Skeletal muscle tissue (tissue), 4 donors: ENCODE measurements around the gene CALD1. TPM values are rescaled to one million over a fixed set of nuclear protein-coding genes. Genes with fewer than 3 reads are reported as not detected.
A peak's percentile ranks its signal among the peaks of the same experiment; 100 is the strongest.

ENCODE experiments used
- H3K27ac ChIP-seq: one replicate; pipeline ENCODE4 v1.7.0; 2013; ENCODE audit warnings: mild to moderate bottlenecking, low read depth, low read length, inconsistent platforms
- H3K27me3 ChIP-seq, 3 donors: one replicate each; pipeline ENCODE4 v1.7.0; 2013; ENCODE audit warnings: low read length in 3 of 3; ENCODE audit not compliant: control insufficient read depth in 3 of 3, insufficient read depth in 3 of 3
- H3K36me3 ChIP-seq, 3 donors: one replicate each; pipeline ENCODE4 v1.7.0; 2013; ENCODE audit warnings: low read length in 3 of 3; ENCODE audit not compliant: control insufficient read depth in 3 of 3, insufficient read depth in 3 of 3
- H3K4me1 ChIP-seq, 3 donors: one replicate each; pipeline ENCODE4 v1.7.0; 2013; ENCODE audit warnings: low read length in 3 of 3, mild to moderate bottlenecking in 3 of 3; ENCODE audit not compliant: control insufficient read depth in 3 of 3, insufficient read depth in 3 of 3
- H3K4me3 ChIP-seq, 3 donors: one replicate each; pipeline ENCODE4 v1.7.0; 2013; ENCODE audit warnings: low read length in 3 of 3
- H3K9ac ChIP-seq, 3 donors: one replicate each; pipeline ENCODE4 v1.7.0; 2013; ENCODE audit warnings: low read length in 3 of 3, mild to moderate bottlenecking in 3 of 3, moderate library complexity in 2 of 3, low read depth in 1 of 3
- H3K9me3 ChIP-seq, 3 donors: one replicate each; pipeline ENCODE4 v1.7.0; 2013; ENCODE audit warnings: low read length in 3 of 3; ENCODE audit not compliant: control insufficient read depth in 3 of 3
- total RNA-seq: library from RNA; depleted of rRNA; stranded (reverse); fragments of >200 nt; gene quantifications from one replicate; pipeline ENCODE4 v1.2.3, GENCODE V29; 2014
- donor health status: Osteomylitis.

Gene CALD1
- 89.8 TPM for total RNA-seq

GRCh38 chr7:134778941-134779740 is at the start of gene CALD1:
TSS of gene CALD1 (plus strand) at chr7:134779634. CDS start at chr7:134867734, 88,100 bp downstream.
- H3K9me3 ChIP-seq: no peaks in the 10 kb centered on the region
- H3K27me3 ChIP-seq: no peaks in the 10 kb centered on the region
- H3K9ac ChIP-seq: peak within 1 kb of the TSS; percentile 62 to 72 (median 69)
- no peaks in the 10 kb centered on the region for H3K36me3 ChIP-seq
- H3K4me3 ChIP-seq: peak within 1 kb of the TSS; percentile 63 to 81 (median 68)
- peak within 1 kb of the TSS; percentile 78 for H3K27ac ChIP-seq
- peaks cover 5 to 7% (median 5%) of the 10 kb centered on the region in 3 donors for H3K4me1 ChIP-seq

GRCh38 chr7:134729895-134730294 is 49.5 kb upstream of the CALD1 start:
- Histone ChIP-seq H3K9ac (no peak overlapping the region), H3K27ac (peak overlapping the region; percentile 33)

GRCh38 chr7:134730411-134730829 is 49.0 kb upstream of the CALD1 start:
- Histone ChIP-seq H3K4me1 (peaks cover 0 to 4% (median 4%) of the 10 kb centered on the region in 3 donors), H3K27ac (peak overlapping the region; percentile 33), H3K27me3 (no peaks in the 10 kb centered on the region), H3K36me3 (no peaks in the 10 kb centered on the region), H3K4me3 (no peak overlapping the region), H3K9me3 (no peaks in the 10 kb centered on the region), H3K9ac (no peak overlapping the region)

More at GRCh38 chr7:134729895-134730294, 49.5 kb upstream of the CALD1 start:
- Histone ChIP-seq H3K27me3 (no peaks in the 10 kb centered on the region), H3K36me3 (no peaks in the 10 kb centered on the region), H3K9me3 (no peaks in the 10 kb centered on the region), H3K4me3 (no peak overlapping the region), H3K4me1 (peaks cover 0 to 4% (median 4%) of the 10 kb centered on the region in 3 donors)

- Histone ChIP-seq H3K27ac (no peak overlapping the region), H3K4me3 (no peak overlapping the region), H3K36me3 (no peaks in the 10 kb centered on the region), H3K27me3 (no peaks in the 10 kb centered on the region), H3K9ac (no peak overlapping the region), H3K9me3 (no peaks in the 10 kb centered on the region), H3K4me1 (peaks cover 0 to 4% (median 4%) of the 10 kb centered on the region in 3 donors)
Observed at GRCh38 chr7:134731616-134732015, 47.8 kb upstream of the CALD1 start.

GRCh38 chr7:134732728-134733127 is 46.7 kb upstream of the CALD1 start:
- no peak overlapping the region for H3K4me3 ChIP-seq
- H3K36me3 ChIP-seq: no peaks in the 10 kb centered on the region
- H3K9ac ChIP-seq: no peak overlapping the region
- no peaks in the 10 kb centered on the region for H3K9me3 ChIP-seq
- no peak overlapping the region for H3K27ac ChIP-seq
- H3K27me3 ChIP-seq: no peaks in the 10 kb centered on the region
- peaks cover 0 to 4% (median 4%) of the 10 kb centered on the region in 3 donors for H3K4me1 ChIP-seq

GRCh38 chr7:134736381-134736780 is 43.1 kb upstream of the CALD1 start:
- H3K4me1 ChIP-seq: no peaks in the 10 kb centered on the region
- no peak overlapping the region for H3K4me3 ChIP-seq
- H3K27ac ChIP-seq: no peak overlapping the region
- H3K27me3 ChIP-seq: no peaks in the 10 kb centered on the region
- no peaks in the 10 kb centered on the region for H3K9me3 ChIP-seq
- no peak overlapping the region for H3K9ac ChIP-seq
- no peaks in the 10 kb centered on the region for H3K36me3 ChIP-seq

- Histone ChIP-seq H3K27ac (peak overlapping the region; percentile 28), H3K27me3 (no peaks in the 10 kb centered on the region), H3K9ac (no peak overlapping the region), H3K4me3 (no peak overlapping the region), H3K36me3 (no peaks in the 10 kb centered on the region), H3K4me1 (peaks cover 3 to 9% (median 6%) of the 10 kb centered on the region in 3 donors), H3K9me3 (no peaks in the 10 kb centered on the region)
Observed at GRCh38 chr7:134737566-134738345, 41.7 kb upstream of the CALD1 start.

- H3K4me3 ChIP-seq: no peak overlapping the region
- no peaks in the 10 kb centered on the region for H3K36me3 ChIP-seq
- no peak overlapping the region for H3K9ac ChIP-seq
- H3K4me1 ChIP-seq: peaks cover 4 to 10% (median 6%) of the 10 kb centered on the region in 3 donors
- no peaks in the 10 kb centered on the region for H3K9me3 ChIP-seq
- no peak overlapping the region for H3K27ac ChIP-seq
- H3K27me3 ChIP-seq: no peaks in the 10 kb centered on the region
Observed at GRCh38 chr7:134739362-134739761, 40.1 kb upstream of the CALD1 start.

GRCh38 chr7:134740376-134740775 is 39.1 kb upstream of the CALD1 start:
- H3K27me3 ChIP-seq: no peaks in the 10 kb centered on the region
- no peak overlapping the region for H3K9ac ChIP-seq
- H3K27ac ChIP-seq: no peak overlapping the region
- H3K9me3 ChIP-seq: no peaks in the 10 kb centered on the region
- H3K4me3 ChIP-seq: no peak overlapping the region
- peaks cover 4 to 10% (median 6%) of the 10 kb centered on the region in 3 donors for H3K4me1 ChIP-seq
- no peaks in the 10 kb centered on the region for H3K36me3 ChIP-seq
